Endothelial cell of umbilical vein (primary cell): ENCODE measurements around the gene TREM2. TPM values are rescaled to one million over a fixed set of nuclear protein-coding genes. Genes with fewer than 3 reads are reported as not detected.

ENCODE experiments used
- BruUV-seq: library from RNA; stranded (reverse); fragments of 400-500 nt; replicated peaks from 2 replicates; lab custom pipeline; 2021; lab: Mats Ljungman, UMichigan
- CTCF ChIA-PET: fragments of 300-600, 350-600 bp; sonication (Branson Sonifier 250); formaldehyde crosslinking; loops from one replicate; lab custom pipeline; 2021; ENCODE audit warnings: antibody characterized with exemption, inconsistent platforms; lab: Charles Lee
- POLR2A ChIA-PET: fragments of 300-600, 350-600 bp; sonication (Branson Sonifier 250); formaldehyde crosslinking; loops from one replicate; lab custom pipeline; 2021; ENCODE audit warnings: antibody characterized with exemption, inconsistent platforms; lab: Charles Lee
- DNase-seq: peaks from one replicate; pipeline ENCODE4 v3.0.0-alpha.2; 2011; ENCODE audit warnings: low read depth, low spot score
- FAIRE-seq: peaks from 2 replicates; lab custom pipeline; 2011; peaks lifted over from hg19 to GRCh38; lab: Jason Lieb, UNC
- H2AFZ ChIP-seq: 2 replicates; pipeline ENCODE4 v1.6.0; 2012; ENCODE audit warnings: low read depth, low read length, control low read depth, inconsistent platforms
- H3K27ac ChIP-seq: 2 replicates; pipeline ENCODE4 v1.5.1; 2011; ENCODE audit warnings: low read depth, mild to moderate bottlenecking, control low read depth, low read length, moderate library complexity; ENCODE audit not compliant: insufficient read depth
- H3K27me3 ChIP-seq, 2 experiments: 2 replicates each; pipeline versions ENCODE4 v1.6.0 to v1.6.1; 2011; ENCODE audit warnings: low read length in 2 of 2, mixed read lengths in 1 of 2; ENCODE audit not compliant: control insufficient read depth in 2 of 2, insufficient read depth in 2 of 2
- H3K36me3 ChIP-seq, 2 experiments: 2 replicates in 1 of 2; 3 replicates in 1 of 2; pipeline ENCODE4 v1.5.1; 2011; ENCODE audit warnings: low read length in 2 of 2, mild to moderate bottlenecking in 1 of 2, moderate library complexity in 1 of 2; ENCODE audit not compliant: control insufficient read depth in 2 of 2, insufficient read depth in 2 of 2; ENCODE audit errors: extremely low read depth in 1 of 2
- H3K4me1 ChIP-seq: 3 replicates; pipeline ENCODE4 v1.5.1; 2011; ENCODE audit warnings: mild to moderate bottlenecking, low read length; ENCODE audit not compliant: control insufficient read depth, insufficient read depth; ENCODE audit errors: extremely low read depth
- H3K4me2 ChIP-seq: 2 replicates; pipeline ENCODE4 v1.6.1; 2011; ENCODE audit warnings: low read length, control low read depth, mixed read lengths; ENCODE audit not compliant: insufficient read depth
- H3K4me3 ChIP-seq, 3 experiments: fragments of 200-600 bp in 1 of 3; sonication (generic), shearing (Covaris generic) in 1 of 3; replicated peaks in 1 of 3; 2 replicates each; pipeline ENCODE4 v1.5.1; 2011 to 2016; ENCODE audit warnings: control low read depth in 3 of 3, low read length in 3 of 3, mild to moderate bottlenecking in 2 of 3, inconsistent platforms in 1 of 3, low read depth in 1 of 3, moderate library complexity in 1 of 3; ENCODE audit not compliant: insufficient read depth in 1 of 3
- H3K79me2 ChIP-seq: 2 replicates; pipeline ENCODE4 v1.6.0; 2012; ENCODE audit warnings: low read length, inconsistent platforms; ENCODE audit not compliant: control insufficient read depth, insufficient read depth
- H3K9ac ChIP-seq: replicated peaks from 2 replicates; pipeline ENCODE3; 2011; ENCODE audit warnings: low read length, control low read depth; ENCODE audit not compliant: insufficient read depth; ENCODE audit errors: extremely low read depth
- H3K9me1 ChIP-seq: replicated peaks from 3 replicates; pipeline ENCODE4 v1.6.0; 2011; ENCODE audit warnings: mild to moderate bottlenecking, low read length; ENCODE audit not compliant: control insufficient read depth, insufficient read depth; ENCODE audit errors: extremely low read depth
- H3K9me3 ChIP-seq: replicated peaks from 2 replicates; pipeline ENCODE4 v1.5.1; 2012; ENCODE audit warnings: low read length, inconsistent platforms; ENCODE audit not compliant: control insufficient read depth, insufficient read depth
- H4K20me1 ChIP-seq: replicated peaks from 2 replicates; pipeline ENCODE3; 2011; ENCODE audit warnings: mild to moderate bottlenecking, low read length; ENCODE audit not compliant: control insufficient read depth, insufficient read depth; ENCODE audit errors: extremely low read depth
- EZH2 ChIP-seq: IDR thresholded peaks from 2 replicates; pipeline ENCODE4 v1.6.1; 2012; ENCODE audit warnings: borderline replicate concordance, low read depth, mild to moderate bottlenecking, moderate library complexity, low read length, inconsistent platforms; ENCODE audit not compliant: severe bottlenecking
- FOS ChIP-seq: IDR thresholded peaks from 2 replicates; pipeline ENCODE4 v1.6.1; 2011; ENCODE audit warnings: mild to moderate bottlenecking, low read length, moderate library complexity, borderline replicate concordance; ENCODE audit not compliant: insufficient read depth
- GATA2 ChIP-seq: IDR thresholded peaks from 2 replicates; pipeline ENCODE4 v1.7.0; 2011; ENCODE audit warnings: low read depth, mild to moderate bottlenecking, moderate library complexity, mixed read lengths, low read length; ENCODE audit not compliant: insufficient read length, insufficient read depth
- JUN ChIP-seq: IDR thresholded peaks from 2 replicates; pipeline ENCODE4 v1.6.1; 2011; ENCODE audit warnings: borderline replicate concordance, low read depth; ENCODE audit not compliant: insufficient read length, insufficient read depth
- MYC ChIP-seq: IDR thresholded peaks from one replicate; pipeline ENCODE4 v1.6.1; 2011; ENCODE audit warnings: mild to moderate bottlenecking, low read depth, low read length
- POLR2A ChIP-seq: IDR thresholded peaks from 2 replicates; pipeline ENCODE4 v1.6.1; 2012; ENCODE audit warnings: low read depth, mild to moderate bottlenecking, control low read depth, low read length
- POLR2AphosphoS5 ChIP-seq: IDR thresholded peaks from 2 replicates; pipeline ENCODE4 v1.6.1; 2012; ENCODE audit warnings: low read depth, mild to moderate bottlenecking, control low read depth, low read length, moderate library complexity; ENCODE audit not compliant: insufficient read depth
- dilution Hi-C: fragments of 300-500 bp; cut with MboI; formaldehyde crosslinking; loops from one replicate; pipeline ENCODE4 v1.15.0; 2019; ENCODE audit warnings: low sequenced_read_pairs; ENCODE audit not compliant: extremely low pct_ligation_motif_present
- intact Hi-C: fragments of 100-400 bp; cut with micrococcal nuclease; formaldehyde crosslinking; loops from one replicate; pipeline ENCODE4 v1.10.0; 2022
- polyA plus RNA-seq, 4 experiments: library from polyadenylated mRNA; depleted of rRNA in 3 of 4; stranded (reverse) in 3 of 4; unstranded in 1 of 4; fragments of >200 nt; gene quantifications; 2 replicates each; pipeline versions ENCODE4 v1.2.1 to v1.2.3, GENCODE V29; 2011 to 2012; ENCODE audit warnings: missing spikeins in 1 of 4
- total RNA-seq: library from RNA; stranded (reverse); gene quantifications from 2 replicates; pipeline ENCODE4 v1.2.3, GENCODE V29; 2021
- TF ChIP-seq, protein P1 (sequence below): IDR thresholded peaks from 2 replicates; pipeline ENCODE4 v1.6.1; 2011; ENCODE audit not compliant: insufficient read depth, insufficient read length
- TF ChIP-seq, protein P2 (sequence below), 2 donors: IDR thresholded peaks; 1 replicate in 1 of 2; 2 replicates in 1 of 2; pipeline ENCODE4 v1.5.1; 2011; ENCODE audit warnings: low read length in 2 of 2, mild to moderate bottlenecking in 2 of 2, moderate library complexity in 2 of 2, control low read depth in 1 of 2, inconsistent platforms in 1 of 2, low read depth in 1 of 2; ENCODE audit not compliant: insufficient read depth in 1 of 2; ENCODE audit errors: extremely low read depth in 1 of 2

The TREM2 gene
- total and polyA plus RNA-seq, 2 donors (not counting 3 experiments of a cell fraction or from before 2014, with no cell fraction given): not detected

DNA sequence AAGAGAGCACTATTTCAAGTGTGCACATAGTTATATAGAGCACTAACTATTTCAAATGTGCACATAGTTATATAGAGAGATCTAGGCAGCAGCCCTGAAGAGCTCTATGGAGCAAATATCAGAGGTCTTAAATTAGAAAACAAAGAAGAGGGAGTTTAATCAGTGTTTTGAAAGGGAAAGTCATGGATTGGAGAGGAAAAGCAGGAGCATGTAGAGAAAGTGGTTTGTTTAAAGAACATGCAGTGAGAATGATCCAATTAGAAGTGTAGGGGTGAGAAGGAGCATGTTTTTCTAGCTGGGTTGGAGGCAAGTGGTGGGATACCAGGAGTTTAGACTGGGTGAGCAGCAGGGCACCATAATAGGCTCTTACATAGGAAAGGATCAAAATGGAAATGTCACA, 26.0 kb downstream of the TREM2 start:
- intact Hi-C loops: no loop called here
- BruUV-seq: no TSS peak
- H3K27ac ChIP-seq: no peak overlapping the region
- H3K9me3 ChIP-seq: no peaks in the 10 kb centered on the region
- H3K27me3 ChIP-seq: no peaks in the 10 kb centered on the region
- H3K9me1 ChIP-seq: no peaks in the 10 kb centered on the region
- no peaks in the 10 kb centered on the region for H3K79me2 ChIP-seq
- H3K9ac ChIP-seq: no peak overlapping the region
- DNase-seq (no peak), FAIRE-seq (no peak)
- no peak overlapping the region for H3K4me3 ChIP-seq
- no peaks in the 10 kb centered on the region for H3K4me1 ChIP-seq
- H3K4me2 ChIP-seq: no peak overlapping the region
- CTCF ChIA-PET: interaction anchor here (0.6 kb wide), 1 partner anchor 76 kb away, joined by 4 read pairs; no protein-coding TSS in a partner anchor
- no peaks in the 10 kb centered on the region for H3K36me3 ChIP-seq
- no peak for TF ChIP-seq FOS
- no peak for TF ChIP-seq JUN
- TF ChIP-seq POLR2AphosphoS5: no peak
- TF ChIP-seq, protein P1, sequence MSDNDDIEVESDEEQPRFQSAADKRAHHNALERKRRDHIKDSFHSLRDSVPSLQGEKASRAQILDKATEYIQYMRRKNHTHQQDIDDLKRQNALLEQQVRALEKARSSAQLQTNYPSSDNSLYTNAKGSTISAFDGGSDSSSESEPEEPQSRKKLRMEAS: no peak
- no peak for TF ChIP-seq EZH2
- TF ChIP-seq, protein P2, sequence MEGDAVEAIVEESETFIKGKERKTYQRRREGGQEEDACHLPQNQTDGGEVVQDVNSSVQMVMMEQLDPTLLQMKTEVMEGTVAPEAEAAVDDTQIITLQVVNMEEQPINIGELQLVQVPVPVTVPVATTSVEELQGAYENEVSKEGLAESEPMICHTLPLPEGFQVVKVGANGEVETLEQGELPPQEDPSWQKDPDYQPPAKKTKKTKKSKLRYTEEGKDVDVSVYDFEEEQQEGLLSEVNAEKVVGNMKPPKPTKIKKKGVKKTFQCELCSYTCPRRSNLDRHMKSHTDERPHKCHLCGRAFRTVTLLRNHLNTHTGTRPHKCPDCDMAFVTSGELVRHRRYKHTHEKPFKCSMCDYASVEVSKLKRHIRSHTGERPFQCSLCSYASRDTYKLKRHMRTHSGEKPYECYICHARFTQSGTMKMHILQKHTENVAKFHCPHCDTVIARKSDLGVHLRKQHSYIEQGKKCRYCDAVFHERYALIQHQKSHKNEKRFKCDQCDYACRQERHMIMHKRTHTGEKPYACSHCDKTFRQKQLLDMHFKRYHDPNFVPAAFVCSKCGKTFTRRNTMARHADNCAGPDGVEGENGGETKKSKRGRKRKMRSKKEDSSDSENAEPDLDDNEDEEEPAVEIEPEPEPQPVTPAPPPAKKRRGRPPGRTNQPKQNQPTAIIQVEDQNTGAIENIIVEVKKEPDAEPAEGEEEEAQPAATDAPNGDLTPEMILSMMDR (IDR thresholded peaks at IDR 0.05; ENCODE audit: extremely low read depth in 1 of 2, insufficient read depth in 1 of 2, low read depth in 1 of 2, low read length in 2 of 2): no peak
- no peak for TF ChIP-seq GATA2
- TF ChIP-seq POLR2A: no peak
- TF ChIP-seq MYC: no peak
- no peak overlapping the region for H2AFZ ChIP-seq
- POLR2A ChIA-PET: no interaction called here
- no peaks in the 10 kb centered on the region for H4K20me1 ChIP-seq
- dilution Hi-C loops: no loop called here
